Inferior parietal cortex (tissue), 1 donor: ENCODE data around the gene UNC79.

Experiments
- DNase-seq: peaks from one replicate; pipeline ENCODE4 v3.0.0-alpha.2; 2016; ENCODE audit errors: extremely low spot score

Gene UNC79

DNA sequence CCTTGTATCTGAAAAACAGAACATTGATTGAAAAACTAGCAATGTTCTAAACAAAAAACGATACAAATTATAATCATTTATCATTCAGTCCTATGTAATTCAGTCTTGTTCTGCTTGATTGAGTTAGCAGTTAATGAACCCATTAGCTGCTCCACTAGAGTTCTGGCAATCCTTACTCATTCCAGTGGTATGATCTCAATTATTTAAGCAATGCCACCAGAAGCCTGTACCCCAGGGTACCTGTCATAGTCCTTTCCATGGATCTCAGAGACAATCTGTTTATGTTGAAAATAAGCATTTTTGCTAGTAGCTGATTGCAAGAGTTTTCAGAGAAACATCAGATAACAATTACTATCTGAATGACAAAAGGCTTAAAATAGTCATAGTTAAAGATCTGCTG, 115.9 kb downstream of the UNC79 start:
- DNase-seq, result no peak

- no peak for DNase-seq
Measured at GRCh38 chr14:93548102-93548843, 117.5 kb downstream of the UNC79 start.

DNA sequence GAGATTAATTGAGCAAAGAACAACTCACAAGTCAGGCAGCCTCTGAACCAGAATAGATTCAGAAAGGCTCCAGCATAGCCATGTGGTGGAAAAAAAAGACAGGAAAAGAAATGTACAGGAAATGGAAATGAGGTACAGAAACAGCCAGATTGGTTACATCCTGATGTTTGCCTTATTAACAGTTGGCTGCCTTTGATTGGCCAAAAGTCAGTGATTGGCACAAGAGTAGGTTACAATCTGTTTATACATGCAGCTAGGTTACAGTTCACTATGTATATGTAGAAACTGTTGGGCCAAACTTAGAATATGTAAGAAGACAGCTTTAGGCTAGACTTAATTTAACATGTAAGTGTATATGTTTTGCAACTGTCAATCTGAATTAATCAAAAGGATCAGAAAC, 118.9 kb downstream of the UNC79 start:
- no peak for DNase-seq

- DNase-seq, result no peak
Measured at GRCh38 chr14:93564918-93565317, 134.2 kb downstream of the UNC79 start.

DNA sequence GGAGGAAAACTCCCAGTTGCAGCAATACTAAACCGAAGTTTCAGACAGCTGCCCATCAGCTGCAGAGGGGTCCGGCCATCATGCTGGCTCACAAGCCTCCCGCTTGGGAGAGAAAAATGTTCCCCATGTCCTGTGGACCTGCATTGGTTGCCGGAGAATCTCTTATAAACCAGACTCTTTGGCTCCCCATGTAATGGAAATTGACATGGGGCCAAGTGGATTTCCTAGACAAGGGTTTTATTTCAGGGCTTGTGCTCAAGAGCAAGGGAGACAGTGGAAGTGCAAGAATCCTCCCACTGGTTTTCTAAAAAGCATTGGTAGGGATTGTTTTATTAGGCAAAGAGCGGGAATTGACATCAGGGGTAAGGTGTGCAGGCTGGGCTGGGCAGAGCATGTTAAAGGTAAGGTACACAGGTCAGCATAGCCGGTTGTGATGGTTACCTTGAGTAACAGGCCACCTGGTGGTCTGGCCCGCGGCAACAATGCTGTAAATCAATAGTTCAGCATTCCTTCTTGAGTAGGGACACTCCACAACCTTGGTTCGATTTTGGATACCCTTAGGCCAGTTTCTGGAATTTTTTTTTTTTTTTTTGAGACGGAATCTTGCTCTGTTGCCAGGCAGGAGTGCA, 135.4 kb downstream of the UNC79 start:
- DNase-seq, result no peak

DNA sequence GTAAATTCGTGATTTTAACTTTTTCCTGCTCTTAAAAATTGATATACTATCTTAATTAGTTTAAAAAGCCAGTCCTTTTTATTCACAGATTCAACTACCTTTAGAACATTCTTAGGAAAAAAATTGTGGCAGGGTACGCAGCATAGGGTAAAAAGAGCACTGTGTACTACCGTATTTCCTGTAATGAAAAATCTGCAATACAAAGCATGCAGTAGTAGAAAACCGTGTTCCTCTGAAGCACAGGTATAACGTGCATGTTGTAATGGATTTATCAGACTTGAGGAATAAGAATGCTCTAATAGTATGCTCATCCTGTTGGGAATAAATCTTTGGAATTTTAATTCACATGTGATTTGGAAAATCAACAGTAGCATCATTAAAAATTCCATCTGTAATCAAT, 140.5 kb downstream of the UNC79 start:
- no peak for DNase-seq

DNA sequence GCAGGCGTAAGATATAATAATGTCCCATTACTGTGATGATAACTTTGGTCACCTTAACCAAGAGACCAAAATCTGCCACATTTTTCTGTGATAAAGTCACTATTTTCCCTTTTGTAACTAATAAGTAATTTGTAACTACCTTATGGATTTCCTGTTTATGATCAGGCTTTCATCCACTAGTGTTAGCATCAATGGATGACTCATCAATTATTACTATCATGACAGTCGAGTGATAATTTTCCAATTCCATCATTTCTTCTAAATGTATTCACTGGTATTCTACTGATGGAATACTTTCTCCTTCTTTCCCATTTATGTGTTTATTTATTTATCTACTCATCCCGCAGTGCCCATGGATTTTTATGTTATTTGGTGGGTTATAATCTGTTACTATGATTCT, 148.4 kb downstream of the UNC79 start:
- DNase-seq, result no peak

DNA sequence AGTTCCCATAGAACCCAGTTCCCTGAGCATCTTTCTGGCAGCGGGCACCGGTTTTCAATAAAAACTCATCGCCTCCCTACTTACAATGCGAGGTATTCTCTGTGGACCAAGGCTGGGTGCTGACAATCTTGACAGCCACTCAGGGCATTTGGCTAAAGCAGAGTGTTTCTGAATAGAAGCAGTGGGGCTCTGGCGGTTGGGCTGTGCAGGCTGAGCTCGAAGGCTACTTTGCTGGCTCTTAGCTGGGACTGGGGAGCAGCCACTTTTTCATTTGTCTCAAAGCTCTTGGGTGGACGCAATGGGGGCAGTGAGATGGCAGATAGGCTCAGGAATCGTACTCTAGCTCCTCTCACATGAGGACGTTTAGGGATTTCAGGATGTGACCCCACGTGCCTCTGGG, 151.8 kb downstream of the UNC79 start:
- no peak for DNase-seq

DNA sequence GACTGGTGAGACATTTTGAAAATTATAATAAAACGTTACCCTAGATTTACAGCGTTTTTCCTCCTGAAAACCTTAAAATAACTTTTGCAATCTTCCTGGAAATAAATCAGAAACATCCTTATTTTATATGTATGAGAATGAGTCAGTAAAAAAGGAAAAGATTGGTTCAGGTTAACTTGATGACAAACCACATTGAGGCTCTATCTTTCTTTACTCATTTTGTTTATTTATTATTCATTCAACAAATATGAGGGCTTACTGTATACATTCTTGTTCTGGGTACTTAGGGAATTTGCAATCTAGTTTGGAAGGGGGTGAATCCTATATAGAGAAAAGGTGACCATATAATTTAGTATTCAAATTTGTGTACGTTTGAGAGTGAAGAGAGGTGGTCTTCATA, 156.6 kb downstream of the UNC79 start:
- no peak for DNase-seq

DNA sequence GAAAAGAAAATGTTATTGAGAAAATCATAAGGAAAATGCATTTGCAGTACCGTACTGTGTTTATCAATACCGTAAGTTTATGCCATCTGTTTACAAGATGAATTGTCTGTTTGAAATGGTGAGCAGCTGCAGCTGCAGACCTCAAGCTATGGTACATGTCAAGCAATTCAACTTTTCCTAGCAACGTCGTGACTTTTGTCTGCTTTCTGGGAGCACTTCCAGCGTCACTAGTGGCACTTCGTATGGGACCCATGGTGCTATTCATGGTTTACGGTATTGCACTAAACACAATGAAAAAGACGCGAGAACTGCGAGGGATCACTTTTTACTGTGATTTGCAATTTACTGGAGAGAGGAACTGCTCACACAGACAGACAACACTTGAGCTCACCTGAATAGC, 160.8 kb downstream of the UNC79 start:
- no peak for DNase-seq

GRCh38 chr14:93592786-93593185, 162.0 kb downstream of the UNC79 start:
- DNase-seq, result no peak

DNA sequence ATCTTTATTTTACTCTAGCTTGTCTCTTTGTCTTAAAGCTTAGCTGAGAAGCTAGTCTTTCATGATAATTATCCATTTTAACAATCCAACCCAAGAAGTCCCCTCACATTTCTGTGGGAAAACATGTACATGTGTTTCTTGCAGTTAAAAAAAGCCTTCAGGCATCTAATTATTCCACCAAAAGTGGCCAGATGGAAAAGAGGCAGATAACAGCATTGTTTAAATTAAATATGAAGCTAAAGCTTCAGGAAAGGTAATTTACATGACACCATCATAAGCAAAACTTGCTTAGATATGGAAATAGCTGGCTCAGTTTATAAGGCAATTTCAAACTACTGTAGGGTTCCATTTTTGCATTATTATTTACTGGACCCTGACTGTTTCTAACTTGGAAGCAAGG, 175.4 kb downstream of the UNC79 start:
- DNase-seq, result no peak

DNA sequence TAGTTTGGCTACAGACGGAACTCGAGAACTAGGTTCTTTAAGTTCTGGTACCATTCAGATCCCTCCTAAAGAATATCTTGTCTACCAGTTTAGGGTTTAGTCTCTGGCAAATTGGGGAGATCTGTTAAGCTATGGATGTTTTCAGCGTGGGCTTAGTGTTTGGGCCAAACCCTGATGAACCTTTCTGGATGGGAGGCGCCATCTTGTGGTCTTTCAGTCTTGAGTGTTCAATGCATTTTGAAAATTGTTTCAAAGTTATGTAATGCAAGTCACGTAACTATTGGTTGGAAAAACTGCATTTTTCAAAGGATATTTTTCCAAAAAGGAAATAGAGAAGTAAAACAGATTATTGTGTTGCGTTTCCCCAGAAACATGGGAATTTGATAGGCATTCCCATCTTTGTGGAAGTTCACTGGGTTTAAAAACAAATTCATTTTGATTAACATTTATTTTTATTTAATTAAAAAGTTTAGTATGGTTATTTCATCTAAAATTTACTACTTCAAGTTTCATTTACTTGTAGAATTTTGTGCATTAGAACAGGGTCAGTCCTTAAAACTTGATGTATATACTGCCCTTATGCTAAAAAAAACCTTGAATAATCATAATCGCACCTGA, 188.5 kb downstream of the UNC79 start:
- peak; percentile 71 for DNase-seq

- no peak for DNase-seq
Measured at GRCh38 chr14:93628048-93628447, 197.3 kb downstream of the UNC79 start.

DNA sequence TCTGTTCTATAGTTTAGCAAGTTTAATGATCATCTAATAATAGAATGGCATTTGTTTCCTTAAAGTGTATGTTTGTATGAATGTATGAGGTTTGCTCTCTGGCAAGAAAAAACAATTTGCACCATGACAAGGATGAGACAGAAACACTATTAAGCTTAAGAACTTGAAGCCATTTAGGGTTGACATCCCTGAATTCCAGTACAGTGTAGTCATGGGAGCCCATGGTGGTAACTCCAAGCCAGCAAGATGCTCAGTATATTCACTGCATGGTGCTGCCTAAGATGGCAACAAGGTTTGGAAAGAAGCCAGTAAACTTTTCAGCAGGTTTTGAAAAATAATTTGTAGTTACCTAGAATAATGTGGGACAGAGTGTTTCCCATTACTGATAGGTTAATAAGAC, 198.9 kb downstream of the UNC79 start:
- no peak for DNase-seq

DNA sequence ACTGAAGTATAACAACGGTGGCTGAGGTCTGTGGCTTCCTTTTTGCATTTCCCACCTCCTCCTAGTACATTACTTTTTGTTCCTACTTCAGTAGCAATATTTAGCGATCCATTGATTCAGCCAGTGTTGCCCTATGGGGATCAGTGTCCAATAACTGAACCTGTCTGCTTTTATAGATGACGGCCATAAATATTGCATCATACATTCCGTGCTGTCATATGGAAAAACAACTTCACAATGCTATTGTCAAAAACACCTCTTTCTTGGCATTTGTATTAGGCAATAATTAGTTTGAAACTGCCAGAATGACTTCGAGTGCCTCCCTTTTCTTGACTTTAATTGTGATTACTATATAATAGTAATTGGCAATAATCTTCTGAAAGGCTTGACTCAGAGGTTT, 208.1 kb downstream of the UNC79 start:
- no peak for DNase-seq

- DNase-seq, result no peak
Measured at GRCh38 chr14:93643127-93643526, 212.4 kb downstream of the UNC79 start.

GRCh38 chr14:93643676-93644075, 212.9 kb downstream of the UNC79 start:
- DNase-seq, result no peak

GRCh38 chr14:93645200-93645599, 214.5 kb downstream of the UNC79 start:
- no peak for DNase-seq

DNA sequence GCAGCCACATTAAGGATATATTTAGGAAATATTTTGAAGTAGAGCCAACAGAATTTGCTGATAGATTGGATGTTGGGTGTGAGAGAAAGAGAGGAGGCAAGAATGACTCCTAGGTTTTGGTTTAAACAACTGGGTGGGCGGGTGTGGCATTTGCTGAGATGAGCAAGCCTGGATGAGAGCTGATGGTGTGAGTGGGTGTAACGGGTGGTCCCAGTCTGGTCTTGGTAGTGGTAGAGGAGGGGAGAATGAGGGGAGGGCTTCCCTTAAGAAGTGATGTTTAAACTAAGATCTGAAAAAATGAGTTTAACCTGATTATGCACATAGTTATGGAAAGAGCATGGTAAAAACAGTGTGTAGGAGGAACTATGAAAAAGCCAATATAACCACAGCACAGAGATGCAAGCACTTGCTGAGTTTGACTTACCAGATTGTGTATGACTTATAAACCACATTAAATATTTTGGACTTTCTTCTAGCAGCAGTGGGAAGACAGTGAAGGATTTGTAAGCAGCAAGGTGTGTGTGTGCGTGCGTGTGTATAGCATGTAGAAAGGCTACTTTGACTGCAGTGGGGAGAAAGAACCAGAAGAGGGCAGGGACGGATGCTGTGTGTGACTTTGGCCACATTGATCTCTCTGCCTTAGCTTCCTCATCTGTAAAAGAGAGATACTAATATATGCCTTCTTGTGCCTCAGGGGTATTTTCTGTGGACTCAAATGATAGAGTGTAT, 217.9 kb downstream of the UNC79 start:
- no peak for DNase-seq

GRCh38 chr14:93654599-93654998, 223.9 kb downstream of the UNC79 start:
- no peak for DNase-seq

GRCh38 chr14:93655078-93655750, 224.5 kb downstream of the UNC79 start:
- DNase-seq, result peak; percentile 96
